Activated naive CD8-positive, alpha-beta T cell (primary cell): ENCODE data around the gene PRND.

ENCODE experiments used
- H3K27ac Mint-ChIP-seq: one replicate; pipeline ENCODE4 v1.8.0; 2021; ENCODE audit warnings: mixed read lengths
- H3K27me3 Mint-ChIP-seq: one replicate; pipeline ENCODE4 v1.8.0; 2021; ENCODE audit warnings: mixed read lengths
- H3K36me3 Mint-ChIP-seq: one replicate; pipeline ENCODE4 v1.8.0; 2021; ENCODE audit warnings: mixed read lengths
- H3K4me1 Mint-ChIP-seq: one replicate; pipeline ENCODE4 v1.8.0; 2021; ENCODE audit warnings: low read depth, mixed read lengths
- H3K4me3 Mint-ChIP-seq: one replicate; pipeline ENCODE4 v1.8.0; 2021; ENCODE audit warnings: mild to moderate bottlenecking, mixed read lengths
- H3K9me3 Mint-ChIP-seq: one replicate; pipeline ENCODE4 v1.8.0; 2021; ENCODE audit warnings: low read depth, mixed read lengths

PRND gene

GRCh38 chr20:4774207-4774606, 52.5 kb downstream of the PRND start:
- Mint-ChIP-seq H3K4me3 (no peak overlapping the region), H3K36me3 (peaks cover 15% of the 10 kb centered on the region), H3K4me1 (no peaks in the 10 kb centered on the region), H3K9me3 (peaks cover 4% of the 10 kb centered on the region), H3K27me3 (no peaks in the 10 kb centered on the region), H3K27ac (no peak overlapping the region)

- peaks cover 4% of the 10 kb centered on the region for H3K9me3 Mint-ChIP-seq
- peaks cover 7% of the 10 kb centered on the region for H3K4me1 Mint-ChIP-seq
- no peak overlapping the region for H3K4me3 Mint-ChIP-seq
- H3K36me3 Mint-ChIP-seq: peaks cover 15% of the 10 kb centered on the region
- H3K27me3 Mint-ChIP-seq: no peaks in the 10 kb centered on the region
- no peak overlapping the region for H3K27ac Mint-ChIP-seq
Observed at GRCh38 chr20:4775322-4776078, 53.8 kb downstream of the PRND start.

- H3K9me3 Mint-ChIP-seq: peaks cover 4% of the 10 kb centered on the region
- H3K36me3 Mint-ChIP-seq: peaks cover 13% of the 10 kb centered on the region
- no peak overlapping the region for H3K4me3 Mint-ChIP-seq
- no peaks in the 10 kb centered on the region for H3K27me3 Mint-ChIP-seq
- peaks cover 12% of the 10 kb centered on the region for H3K4me1 Mint-ChIP-seq
- no peak overlapping the region for H3K27ac Mint-ChIP-seq
Observed at GRCh38 chr20:4776079-4776630, 54.4 kb downstream of the PRND start.
